LNCaP clone FGC (cell line): ENCODE measurements around the gene CMIP.

Source experiments
- DNase-seq: peaks from one replicate; pipeline ENCODE4 v3.0.0-alpha.2; 2011; ENCODE audit warnings: low read depth
- H3K4me3 ChIP-seq: 2 replicates; pipeline ENCODE4 v1.5.1; 2011; ENCODE audit warnings: mild to moderate bottlenecking, low read depth, low read length, control low read depth
- CTCF ChIP-seq: IDR thresholded peaks from 2 replicates; pipeline ENCODE4 v1.5.1; 2012; ENCODE audit warnings: mild to moderate bottlenecking; ENCODE audit not compliant: control insufficient read depth, insufficient read depth; ENCODE audit errors: extremely low read depth

CMIP gene

GRCh38 chr16:81639931-81640680 is 195.5 kb downstream of the CMIP start:
- no peak for TF ChIP-seq CTCF
- H3K4me3 ChIP-seq: no peak overlapping the region
- no peak for DNase-seq

- no peak for TF ChIP-seq CTCF
- no peak overlapping the region for H3K4me3 ChIP-seq
- DNase-seq: no peak
These were observed 196.1 kb downstream of the CMIP start for GRCh38 chr16:81640681-81641070.

- no peak overlapping the region for H3K4me3 ChIP-seq
- DNase-seq: no peak
- no peak for TF ChIP-seq CTCF
These were observed 196.9 kb downstream of the CMIP start for GRCh38 chr16:81641395-81642106.

GRCh38 chr16:81642107-81642436 is 197.5 kb downstream of the CMIP start:
- no peak for DNase-seq
- H3K4me3 ChIP-seq: no peak overlapping the region
- TF ChIP-seq CTCF: no peak

GRCh38 chr16:81642943-81643342 is 198.3 kb downstream of the CMIP start:
- no peak for DNase-seq
- no peak overlapping the region for H3K4me3 ChIP-seq
- TF ChIP-seq CTCF: no peak

- DNase-seq: peak; percentile 93
- H3K4me3 ChIP-seq: no peak overlapping the region
- no peak for TF ChIP-seq CTCF
These were observed 200.7 kb downstream of the CMIP start for GRCh38 chr16:81645266-81645694.
